NCI-H1436 (cell line): ENCODE results near the gene ARMC3.
"Not testable (repeated sequence)": the region's sequence is repeated elsewhere in the genome, so short reads cannot be mapped to it uniquely, and the experiment has no call there.

Source experiments
- DNase-seq: peaks from one replicate; lab custom pipeline; 2025; lab: John Stamatoyannopoulos, UW

ARMC3 gene

GRCh38 chr10:22927166-22927565 is 687 bp upstream of the ARMC3 start:
- no peak for DNase-seq

DNA sequence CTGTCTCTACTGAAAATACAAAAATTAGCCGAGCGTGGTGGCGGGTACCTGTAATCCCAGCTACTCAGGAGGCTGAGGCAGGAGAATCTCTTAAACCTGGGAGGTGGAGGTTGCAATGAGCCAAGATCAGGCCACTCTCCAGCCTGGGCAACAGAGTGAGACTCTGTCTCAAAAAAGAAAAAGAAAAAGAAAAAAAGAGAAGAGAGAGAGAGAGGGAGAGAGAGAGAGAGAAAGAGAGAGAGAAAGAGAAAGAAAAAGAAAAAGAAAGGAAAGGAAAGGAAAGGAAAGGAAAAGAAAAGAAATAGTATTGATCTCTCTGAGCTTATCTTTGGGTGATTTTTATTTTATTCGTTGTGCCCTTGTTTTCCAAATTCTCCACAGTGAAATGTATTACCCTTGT is 1.2 kb downstream of the ARMC3 start:
- DNase-seq: not testable (repeated sequence)

GRCh38 chr10:22931948-22932347 is 4.1 kb downstream of the ARMC3 start:
- no peak for DNase-seq

GRCh38 chr10:22932626-22933370 is 4.9 kb downstream of the ARMC3 start:
- no peak for DNase-seq

DNA sequence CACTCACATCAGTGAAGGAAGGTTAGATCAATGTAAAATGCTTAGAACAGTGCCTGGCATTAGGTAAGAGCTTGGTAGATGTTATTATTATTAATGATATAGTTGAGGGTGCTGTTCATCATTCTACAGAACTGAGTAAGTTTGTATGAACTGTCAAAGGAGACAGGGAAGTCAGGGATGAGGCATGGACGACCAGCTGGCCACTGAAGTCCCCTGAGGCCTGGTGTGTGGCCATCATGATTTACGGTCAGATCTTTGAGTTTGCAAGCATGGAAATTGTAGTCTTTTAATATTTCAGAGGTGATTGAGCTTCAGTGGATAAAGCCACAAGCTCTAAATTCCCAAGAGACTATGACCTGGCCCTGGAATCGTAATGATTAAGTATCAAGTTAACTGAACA is 6.9 kb downstream of the ARMC3 start:
- DNase-seq: no peak

- DNase-seq: no peak
These were observed 14.6 kb downstream of the ARMC3 start for GRCh38 chr10:22942437-22942836.

- DNase-seq: no peak
These were observed 18.3 kb downstream of the ARMC3 start for GRCh38 chr10:22945934-22946673.

DNA sequence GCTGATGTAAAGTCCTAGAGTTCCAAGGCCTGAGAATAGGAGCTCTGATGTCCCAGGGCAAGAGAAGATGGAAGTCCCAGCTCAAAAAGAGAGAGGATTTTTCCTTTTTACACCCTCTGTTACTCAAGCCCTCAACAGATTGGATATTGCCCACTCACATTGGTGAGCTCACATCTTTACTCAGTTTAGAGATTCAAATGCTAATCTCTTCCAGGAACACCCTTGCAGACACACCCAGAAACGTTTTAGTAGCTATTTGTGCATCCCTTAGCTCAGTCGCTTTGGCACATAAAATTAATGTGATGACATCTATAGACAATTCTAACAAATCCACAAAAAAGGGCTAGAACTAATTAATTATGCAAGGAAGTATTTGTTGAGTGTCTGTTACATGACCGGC is 27.1 kb downstream of the ARMC3 start:
- no peak for DNase-seq

- no peak for DNase-seq
These were observed 30.5 kb downstream of the ARMC3 start for GRCh38 chr10:22958338-22958737.

DNA sequence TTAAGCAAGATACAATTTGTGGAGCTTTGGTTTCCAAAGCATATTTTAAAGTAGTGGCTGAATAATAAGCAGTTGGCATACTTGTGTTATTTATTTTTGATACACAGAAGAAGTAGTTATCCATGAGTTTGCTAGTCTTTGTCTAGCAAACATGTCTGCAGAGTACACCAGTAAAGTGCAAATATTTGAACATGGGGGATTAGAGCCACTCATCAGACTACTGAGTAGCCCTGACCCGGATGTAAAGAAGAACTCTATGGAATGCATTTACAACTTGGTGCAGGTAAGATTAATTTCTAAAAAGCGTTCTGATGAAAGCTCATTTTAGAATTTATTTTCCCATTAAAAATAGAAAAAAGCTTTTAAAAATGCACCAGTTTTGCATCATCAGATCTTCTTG is 31.4 kb downstream of the ARMC3 start:
- no peak for DNase-seq

DNA sequence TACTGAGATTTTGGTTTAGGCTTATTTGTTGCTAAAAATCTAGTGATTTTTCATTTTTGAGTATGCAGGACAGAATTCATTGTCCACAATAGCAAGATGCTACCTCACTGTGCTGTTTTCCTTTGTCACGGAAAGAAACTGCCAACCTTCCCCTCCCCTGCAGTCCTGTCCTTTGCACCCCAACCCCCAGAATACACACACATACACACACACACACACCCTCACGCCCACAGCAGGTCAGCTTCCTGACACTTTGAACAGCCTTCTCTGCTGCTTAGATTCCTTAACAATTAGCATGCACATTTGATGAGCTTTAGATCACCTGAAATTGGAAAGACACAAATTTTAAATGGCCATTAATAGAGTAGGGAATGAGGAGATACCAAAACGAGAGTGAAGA is 32.1 kb downstream of the ARMC3 start:
- no peak for DNase-seq

DNA sequence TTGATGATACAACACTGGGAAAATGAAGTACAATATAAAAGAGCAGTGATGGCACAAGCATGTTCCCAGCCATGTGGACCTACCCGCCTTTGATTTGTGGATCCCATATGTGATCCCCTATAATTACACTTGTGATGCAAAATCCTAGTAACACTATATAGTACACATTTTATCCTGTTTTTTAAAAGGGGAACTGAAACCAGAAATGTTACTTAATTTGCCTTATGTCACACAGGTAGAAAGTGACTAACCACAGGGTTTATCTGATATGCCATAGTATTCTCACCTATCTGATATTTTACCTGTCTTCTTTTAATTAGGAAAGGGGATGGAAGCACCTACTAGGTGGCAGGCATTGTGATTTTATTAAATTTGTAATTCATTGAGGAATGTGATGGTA is 35.0 kb downstream of the ARMC3 start:
- no peak for DNase-seq

- DNase-seq: no peak
These were observed 41.9 kb downstream of the ARMC3 start for GRCh38 chr10:22969704-22970103.

GRCh38 chr10:22976534-22976933 is 48.7 kb downstream of the ARMC3 start:
- DNase-seq: no peak

GRCh38 chr10:22977751-22978150 is 49.9 kb downstream of the ARMC3 start:
- no peak for DNase-seq

DNA sequence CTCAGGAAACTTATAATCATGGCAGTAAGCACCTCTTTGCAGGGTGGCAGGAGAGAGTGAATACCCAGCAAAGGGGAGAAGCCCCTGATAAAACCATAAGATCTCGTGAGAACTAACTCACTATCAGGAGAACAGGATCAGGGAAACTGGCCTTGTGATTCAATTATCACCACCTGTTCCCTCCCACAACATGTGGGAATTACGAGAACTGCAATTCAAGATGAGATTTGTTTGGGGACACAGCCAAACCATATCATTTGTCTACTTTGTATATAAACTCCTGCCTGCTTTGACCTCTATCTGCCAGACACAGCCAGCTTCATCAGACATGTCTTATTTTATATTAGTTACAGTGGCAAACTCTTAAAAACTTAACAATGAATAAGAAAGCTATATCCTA is 50.4 kb downstream of the ARMC3 start:
- no peak for DNase-seq

DNA sequence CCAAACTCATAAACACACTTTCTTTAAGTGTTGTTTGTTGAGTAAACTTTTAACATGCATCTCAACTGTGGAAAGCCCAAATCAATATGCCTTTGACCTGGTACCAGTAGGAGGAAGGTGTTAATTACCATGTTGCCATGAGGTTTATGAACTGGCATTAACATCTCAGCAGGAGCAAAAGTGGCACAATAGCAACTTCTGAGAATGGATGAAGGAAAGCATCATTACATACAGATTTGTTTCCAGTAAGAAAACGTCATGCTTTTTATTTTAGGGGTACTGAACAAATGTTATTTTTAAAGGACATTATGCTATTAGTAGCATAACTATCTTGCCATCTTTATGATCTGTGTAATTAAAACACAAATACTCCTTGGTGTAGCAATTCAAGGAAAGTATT is 51.1 kb downstream of the ARMC3 start:
- DNase-seq: no peak

GRCh38 chr10:22980822-22981221 is 53.0 kb downstream of the ARMC3 start:
- no peak for DNase-seq

GRCh38 chr10:22984066-22984465 is 56.2 kb downstream of the ARMC3 start:
- DNase-seq: no peak

DNA sequence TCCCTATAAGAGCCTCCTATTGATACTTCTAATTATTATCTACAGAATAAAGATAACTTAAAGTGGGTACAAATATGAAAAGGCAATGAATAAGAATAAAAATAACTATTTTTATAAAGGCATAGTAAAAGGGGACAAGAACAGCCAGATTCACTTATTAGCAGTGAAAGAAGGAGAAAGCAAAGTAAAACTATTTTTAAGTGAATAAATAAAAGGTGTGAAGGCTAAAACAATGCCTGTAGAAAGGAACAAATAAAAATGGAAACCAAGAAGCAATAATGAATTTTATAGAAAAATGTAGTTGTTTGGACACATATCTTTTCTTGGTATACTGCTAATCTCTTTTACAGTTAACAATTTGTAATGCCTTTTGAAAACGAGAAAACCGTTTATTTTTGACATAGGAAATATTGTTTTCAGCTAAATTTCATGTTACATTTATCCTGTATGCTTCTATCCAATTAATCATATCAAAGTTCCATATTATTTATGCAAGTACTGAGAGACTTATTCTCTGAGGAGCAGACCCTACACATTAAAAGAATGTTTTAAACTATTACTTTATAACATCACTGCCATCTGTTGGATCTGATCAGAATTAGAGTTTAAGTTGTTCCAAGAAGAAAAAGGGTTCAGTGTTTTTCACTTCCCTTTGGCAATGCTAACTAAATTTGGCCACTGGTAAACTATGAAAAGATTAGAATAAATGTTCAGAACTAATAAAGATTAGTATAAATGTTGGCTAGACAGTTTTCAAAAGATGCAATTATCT is 59.1 kb downstream of the ARMC3 start:
- peak; percentile 41 for DNase-seq

GRCh38 chr10:22988581-22989360 is 60.9 kb downstream of the ARMC3 start:
- DNase-seq: peak; percentile 71

DNA sequence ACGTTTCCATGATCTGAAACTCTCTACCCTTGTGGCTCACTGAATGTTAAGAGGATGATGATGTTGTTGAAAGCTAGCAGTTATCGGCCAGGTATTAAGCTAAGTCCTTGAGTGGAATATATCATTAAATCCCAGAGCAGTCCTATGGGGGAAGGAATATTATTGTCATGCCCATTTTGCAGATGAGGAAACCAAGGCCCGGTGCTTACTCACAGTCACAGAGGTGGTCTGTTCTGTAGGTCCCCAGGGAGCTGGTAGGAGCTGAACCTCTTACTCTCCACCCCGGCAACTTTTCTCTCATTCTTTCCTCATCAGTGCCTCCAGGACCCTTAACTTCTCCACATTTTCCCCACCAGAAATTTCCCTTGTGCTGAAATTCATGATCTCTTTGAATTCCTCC is 62.6 kb downstream of the ARMC3 start:
- no peak for DNase-seq
